ENCODE results near the gene TAF1.
"Not testable (repeated sequence)": the region's sequence is repeated elsewhere in the genome, so short reads cannot be mapped to it uniquely, and the experiment has no call there.

Gene TAF1

GRCh38 chrX:71396576-71396975 is 30.4 kb downstream of the TAF1 start:
- no peak overlapping the region for H3K27ac ChIP-seq (ENCODE audit: low read depth, low read length, poor library complexity, severe bottlenecking)
- no peak overlapping the region for H3K9ac ChIP-seq (ENCODE audit: low read length)
- no peak overlapping the region for H3K4me3 ChIP-seq (ENCODE audit: low read depth, low read length, poor library complexity, severe bottlenecking)
- no peaks in the 10 kb centered on the region for H4K20me1 ChIP-seq (ENCODE audit: insufficient read depth, low read length)
- no peaks in the 10 kb centered on the region for H3K79me2 ChIP-seq (ENCODE audit: insufficient read depth, low read length)
- no peaks in the 10 kb centered on the region for H3F3A ChIP-seq (ENCODE audit: insufficient read depth, low read length)
- no peaks in the 10 kb centered on the region for H3K9me2 ChIP-seq (ENCODE audit: low read depth, low read length)
- TF ChIP-seq EZH2 (IDR thresholded peaks at IDR 0.05; ENCODE audit: borderline replicate concordance, low read length) (no peak), CTCF (IDR thresholded peaks at IDR 0.05; ENCODE audit: low read length) (no peak)
- no peak overlapping the region for H3K4me2 ChIP-seq (ENCODE audit: low read length)
- no peaks in the 10 kb centered on the region for H3K9me3 ChIP-seq (ENCODE audit: low read length)
- H3K4me1 ChIP-seq (ENCODE audit: insufficient read depth, low read length, severe bottlenecking): no peaks in the 10 kb centered on the region
- no peak overlapping the region for H2AFZ ChIP-seq (ENCODE audit: low read length)
- peaks cover 82% of the 10 kb centered on the region for H3K36me3 ChIP-seq (ENCODE audit: insufficient read depth, low read length)
- no peaks in the 10 kb centered on the region for H3K27me3 ChIP-seq (ENCODE audit: insufficient read depth, low read length)

- Histone ChIP-seq H3K9me3 (ENCODE audit: low read length) (no peaks in the 10 kb centered on the region), H3K27me3 (ENCODE audit: insufficient read depth, low read length) (no peaks in the 10 kb centered on the region), H3K79me2 (ENCODE audit: insufficient read depth, low read length) (no peaks in the 10 kb centered on the region), H4K20me1 (ENCODE audit: insufficient read depth, low read length) (no peaks in the 10 kb centered on the region), H3K4me2 (ENCODE audit: low read length) (no peak overlapping the region), H3K27ac (ENCODE audit: low read depth, low read length, poor library complexity, severe bottlenecking) (no peak overlapping the region), H3F3A (ENCODE audit: insufficient read depth, low read length) (no peaks in the 10 kb centered on the region), H3K4me1 (ENCODE audit: insufficient read depth, low read length, severe bottlenecking) (no peaks in the 10 kb centered on the region), H3K4me3 (ENCODE audit: low read depth, low read length, poor library complexity, severe bottlenecking) (no peak overlapping the region), H3K9me2 (ENCODE audit: low read depth, low read length) (no peaks in the 10 kb centered on the region), H2AFZ (ENCODE audit: low read length) (no peak overlapping the region), H3K36me3 (ENCODE audit: insufficient read depth, low read length) (peaks cover 64% of the 10 kb centered on the region), H3K9ac (ENCODE audit: low read length) (no peak overlapping the region)
- TF ChIP-seq CTCF (IDR thresholded peaks at IDR 0.05; ENCODE audit: low read length): no peak
- no peak for TF ChIP-seq EZH2 (IDR thresholded peaks at IDR 0.05; ENCODE audit: borderline replicate concordance, low read length)
Observed at GRCh38 chrX:71400710-71401109, 34.6 kb downstream of the TAF1 start.

- H3K4me1 ChIP-seq (ENCODE audit: insufficient read depth, low read length, severe bottlenecking); H3K9me3 ChIP-seq (ENCODE audit: low read length); H3K79me2 ChIP-seq (ENCODE audit: insufficient read depth, low read length); H3K4me3 ChIP-seq (ENCODE audit: low read depth, low read length, poor library complexity, severe bottlenecking); H3K9ac ChIP-seq (ENCODE audit: low read length); H3F3A ChIP-seq (ENCODE audit: insufficient read depth, low read length); H3K27me3 ChIP-seq (ENCODE audit: insufficient read depth, low read length); H3K27ac ChIP-seq (ENCODE audit: low read depth, low read length, poor library complexity, severe bottlenecking); H3K4me2 ChIP-seq (ENCODE audit: low read length); H2AFZ ChIP-seq (ENCODE audit: low read length); H4K20me1 ChIP-seq (ENCODE audit: insufficient read depth, low read length); H3K9me2 ChIP-seq (ENCODE audit: low read depth, low read length): not testable (repeated sequence)
- H3K36me3 ChIP-seq (ENCODE audit: insufficient read depth, low read length): peaks cover 34% of the 10 kb centered on the region
Observed at GRCh38 chrX:71416260-71416659, 50.1 kb downstream of the TAF1 start.

GRCh38 chrX:71420686-71421085 is 54.5 kb downstream of the TAF1 start:
- Histone ChIP-seq H3K79me2 (ENCODE audit: insufficient read depth, low read length) (no peaks in the 10 kb centered on the region), H3K27ac (ENCODE audit: low read depth, low read length, poor library complexity, severe bottlenecking) (no peak overlapping the region), H2AFZ (ENCODE audit: low read length) (no peak overlapping the region), H3K9ac (ENCODE audit: low read length) (no peak overlapping the region), H3K36me3 (ENCODE audit: insufficient read depth, low read length) (peaks cover 43% of the 10 kb centered on the region), H4K20me1 (ENCODE audit: insufficient read depth, low read length) (no peaks in the 10 kb centered on the region), H3F3A (ENCODE audit: insufficient read depth, low read length) (no peaks in the 10 kb centered on the region), H3K4me3 (ENCODE audit: low read depth, low read length, poor library complexity, severe bottlenecking) (no peak overlapping the region), H3K9me2 (ENCODE audit: low read depth, low read length) (no peaks in the 10 kb centered on the region), H3K4me1 (ENCODE audit: insufficient read depth, low read length, severe bottlenecking) (no peaks in the 10 kb centered on the region), H3K4me2 (ENCODE audit: low read length) (no peak overlapping the region), H3K27me3 (ENCODE audit: insufficient read depth, low read length) (no peaks in the 10 kb centered on the region), H3K9me3 (ENCODE audit: low read length) (no peaks in the 10 kb centered on the region)
- TF ChIP-seq EZH2 (IDR thresholded peaks at IDR 0.05; ENCODE audit: borderline replicate concordance, low read length): no peak
- no peak for TF ChIP-seq CTCF (IDR thresholded peaks at IDR 0.05; ENCODE audit: low read length)

Data from OCI-LY1 (cell line).